Gastroesophageal sphincter (tissue), 4 donors: ENCODE data around the gene ATG16L1. TPM values are rescaled to one million over a fixed set of nuclear protein-coding genes. Genes with fewer than 3 reads are reported as not detected.

ENCODE experiments used
- ATAC-seq: fragments of 150-250 bp; one replicate; pipeline ENCODE4 v1.9.1; 2016; ENCODE audit warnings: mild to moderate bottlenecking, moderate library complexity
- H3K27ac ChIP-seq, 4 donors: fragments of 200-600 bp; sonication (generic) in 3 of 4; 1 replicate in 3 of 4; 2 replicates in 1 of 4; pipeline ENCODE4 v1.5.1; 2016 to 2019
- H3K27me3 ChIP-seq: fragments of 200-600 bp; sonication (generic); one replicate; pipeline ENCODE4 v1.5.1; 2019
- H3K36me3 ChIP-seq, 2 donors: fragments of 200-600 bp; sonication (generic); one replicate each; pipeline ENCODE4 v1.5.1; 2019; ENCODE audit warnings: control low read depth in 1 of 2
- H3K4me1 ChIP-seq, 3 donors: fragments of 200-600 bp; sonication (generic); 1 replicate in 2 of 3; 2 replicates in 1 of 3; pipeline ENCODE4 v1.5.1; 2016 to 2019; ENCODE audit warnings: control low read depth in 2 of 3
- H3K4me3 ChIP-seq, 2 donors: fragments of 200-600 bp; sonication (generic); one replicate each; pipeline ENCODE4 v1.5.1; 2019; ENCODE audit warnings: mild to moderate bottlenecking in 1 of 2, moderate library complexity in 1 of 2
- H3K9me3 ChIP-seq, 3 donors: fragments of 200-600 bp; sonication (generic); one replicate each; pipeline ENCODE4 v1.5.1; 2017 to 2019; ENCODE audit warnings: control low read depth in 2 of 3
- CTCF ChIP-seq, 4 experiments: fragments of 200-600 bp in 2 of 4; fragments of 450-650 bp in 2 of 4; sonication (generic) in 1 of 4; IDR thresholded peaks; one replicate each; pipeline ENCODE4 v1.5.1; 2017 to 2019; ENCODE audit warnings: antibody characterized with exemption in 4 of 4, mild to moderate bottlenecking in 2 of 4, moderate library complexity in 2 of 4
- EP300 ChIP-seq: sonication (generic); formaldehyde crosslinking; IDR thresholded peaks from one replicate; pipeline ENCODE4 v1.6.1; 2017; ENCODE audit warnings: antibody characterized with exemption, mild to moderate bottlenecking
- POLR2A ChIP-seq, 2 donors: fragments of 450-650 bp; IDR thresholded peaks; one replicate each; pipeline ENCODE4 v1.6.1; 2017; ENCODE audit warnings: antibody characterized with exemption in 2 of 2, mild to moderate bottlenecking in 2 of 2, moderate library complexity in 1 of 2
- POLR2AphosphoS5 ChIP-seq: sonication (generic); formaldehyde crosslinking; IDR thresholded peaks from one replicate; pipeline ENCODE4 v1.6.1; 2017; ENCODE audit warnings: antibody characterized with exemption
- WGBS, 2 donors: methylation state at CpG; one replicate each; pipeline ENCODE4 v1.1.5; 2018; ENCODE audit warnings: low coverage in 1 of 2; 5-methylcytosine and 5-hydroxymethylcytosine counted together
- total RNA-seq, 4 donors: library from RNA; depleted of rRNA; stranded (reverse); fragments of >200 nt; gene quantifications; one replicate each; pipeline ENCODE4 v1.1.0, GENCODE V29; 2016

Gene ATG16L1
- total RNA-seq, 4 donors from 2014 or later = 24.0 to 46.1 (median 33.8) TPM

- Histone ChIP-seq H3K27me3 (no peaks in the 10 kb centered on the region), H3K27ac (peak overlapping the region; percentile 35 to 73 (median 54)), H3K9me3 (no peaks in the 10 kb centered on the region), H3K4me3 (peak overlapping the region in 1 of 2 donors; percentile 35), H3K36me3 (no peaks in the 10 kb centered on the region), H3K4me1 (peaks cover 0 to 36% (median 19%) of the 10 kb centered on the region in 3 donors)
- peak; percentile 5 for ATAC-seq
- no peak for TF ChIP-seq CTCF (IDR thresholded peaks at IDR 0.05)
- TF ChIP-seq POLR2AphosphoS5 = no peak
- no peak for TF ChIP-seq EP300
- TF ChIP-seq POLR2A (IDR thresholded peaks at IDR 0.05) = no peak
- 18% methylated on average over 3 of the region's 3 CpGs; no CpG with 5 or more reads in 1 of the 2 donors for WGBS, 2 donors
Observed at GRCh38 chr2:233211548-233211895, 40.0 kb upstream of the ATG16L1 start.

DNA sequence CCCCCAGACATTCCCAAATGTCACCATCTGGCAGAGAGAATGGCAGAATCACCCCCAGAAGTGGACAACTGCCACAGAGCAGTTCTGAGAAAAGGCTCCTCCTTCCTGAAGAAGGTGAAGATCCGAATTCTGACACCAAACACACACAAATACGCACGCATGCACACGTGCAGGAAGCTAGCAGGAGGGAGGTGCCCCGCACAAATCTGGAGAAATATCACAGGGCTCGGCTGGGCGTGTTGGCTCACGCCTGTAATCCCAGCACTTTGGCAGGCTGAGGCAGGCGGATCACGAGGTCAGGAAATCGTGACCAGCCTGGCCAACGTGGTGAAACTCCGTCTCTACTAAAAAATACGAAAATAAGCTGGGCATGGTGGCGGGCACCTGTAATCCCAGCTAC, 38.5 kb upstream of the ATG16L1 start:
- Histone ChIP-seq H3K27ac (no peak overlapping the region), H3K36me3 (no peaks in the 10 kb centered on the region), H3K9me3 (no peaks in the 10 kb centered on the region), H3K27me3 (no peaks in the 10 kb centered on the region), H3K4me1 (peaks cover 0 to 36% (median 19%) of the 10 kb centered on the region in 3 donors), H3K4me3 (no peak overlapping the region)
- no peak for ATAC-seq
- 70 to 94% methylated on average over 2 to 11 of the region's 15 CpGs for WGBS, 2 donors
- TF ChIP-seq POLR2AphosphoS5 = no peak
- no peak for TF ChIP-seq EP300
- no peak for TF ChIP-seq CTCF (IDR thresholded peaks at IDR 0.05)
- TF ChIP-seq POLR2A (IDR thresholded peaks at IDR 0.05) = no peak

DNA sequence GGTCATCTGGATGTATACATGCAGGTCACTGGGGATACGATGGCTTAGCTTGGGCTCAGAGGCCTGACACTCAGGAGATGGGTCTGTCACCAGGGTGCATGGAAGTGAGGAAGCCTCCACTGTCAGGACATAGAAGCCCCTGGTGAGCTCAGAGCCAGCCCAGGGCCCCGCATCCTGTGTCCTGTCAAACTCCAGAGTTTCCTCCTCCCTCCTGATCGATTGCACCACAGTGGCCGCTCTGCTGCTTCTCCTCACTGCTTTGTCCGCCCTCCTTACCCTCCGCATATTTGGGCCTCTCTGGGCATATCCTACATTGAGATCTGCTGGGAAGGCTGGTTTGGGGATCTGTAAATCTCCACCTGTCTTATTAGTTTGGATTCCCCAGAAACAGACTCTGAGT, 37.5 kb upstream of the ATG16L1 start:
- TF ChIP-seq POLR2AphosphoS5 (no peak), CTCF (IDR thresholded peaks at IDR 0.05) (no peak), POLR2A (IDR thresholded peaks at IDR 0.05) (no peak), EP300 (no peak)
- Histone ChIP-seq H3K27me3 (no peaks in the 10 kb centered on the region), H3K27ac (no peak overlapping the region), H3K4me3 (no peak overlapping the region), H3K4me1 (peaks cover 0 to 30% (median 19%) of the 10 kb centered on the region in 3 donors), H3K36me3 (no peaks in the 10 kb centered on the region), H3K9me3 (no peaks in the 10 kb centered on the region)
- no peak for ATAC-seq
- WGBS, 2 donors = 63% methylated on average over 5 of the region's 6 CpGs; no CpG with 5 or more reads in 1 of the 2 donors

DNA sequence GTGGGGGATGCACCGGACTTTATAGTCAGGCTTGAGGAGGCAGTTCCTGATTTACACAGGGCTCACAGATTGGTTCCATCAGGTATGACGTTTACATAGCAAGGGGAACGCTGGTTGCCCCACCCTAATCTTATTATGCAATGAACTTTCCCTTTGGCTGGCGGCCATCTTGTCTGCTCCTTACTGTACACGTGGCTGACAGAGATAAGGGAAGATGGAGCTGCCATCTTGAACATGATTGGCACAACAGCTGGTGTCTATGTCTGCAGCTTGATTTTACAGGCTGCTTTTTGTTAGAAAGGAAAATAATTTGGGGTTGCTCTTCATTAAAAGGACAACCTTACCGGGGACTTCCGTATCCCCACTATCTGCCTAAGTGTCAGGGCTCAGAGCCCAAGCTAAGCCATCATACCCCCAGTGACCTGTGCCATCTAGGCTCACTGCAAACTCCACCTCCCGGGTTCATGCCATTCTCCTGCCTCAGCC, 33.5 kb upstream of the ATG16L1 start:
- TF ChIP-seq POLR2A (IDR thresholded peaks at IDR 0.05) (no peak), EP300 (no peak), POLR2AphosphoS5 (no peak), CTCF (IDR thresholded peaks at IDR 0.05) (no peak)
- H3K4me1 ChIP-seq = no peaks in the 10 kb centered on the region
- WGBS, 2 donors = 70 to 82% methylated on average over 8 of the region's 8 CpGs
- no peak overlapping the region for H3K4me3 ChIP-seq
- no peak for ATAC-seq
- H3K27ac ChIP-seq = no peak overlapping the region
- H3K36me3 ChIP-seq = no peaks in the 10 kb centered on the region
- no peaks in the 10 kb centered on the region for H3K27me3 ChIP-seq
- H3K9me3 ChIP-seq = no peaks in the 10 kb centered on the region

GRCh38 chr2:233218836-233219235, 32.6 kb upstream of the ATG16L1 start:
- no peaks in the 10 kb centered on the region for H3K36me3 ChIP-seq
- WGBS, 2 donors = 80% methylated on average over 1 of the region's 6 CpGs; no CpG with 5 or more reads in 1 of the 2 donors
- no peaks in the 10 kb centered on the region for H3K4me1 ChIP-seq
- no peak overlapping the region for H3K27ac ChIP-seq
- no peak overlapping the region for H3K4me3 ChIP-seq
- no peak for TF ChIP-seq POLR2A (IDR thresholded peaks at IDR 0.05)
- no peak for TF ChIP-seq POLR2AphosphoS5
- TF ChIP-seq EP300 = no peak
- no peak for TF ChIP-seq CTCF (IDR thresholded peaks at IDR 0.05)
- H3K9me3 ChIP-seq = no peaks in the 10 kb centered on the region
- ATAC-seq = no peak
- no peaks in the 10 kb centered on the region for H3K27me3 ChIP-seq
